Ishikawa (cell line): ENCODE measurements around the gene HOXA11.

Experiments used
- CEBPB ChIP-seq: IDR thresholded peaks from 2 replicates; pipeline ENCODE4 v1.6.1; 2012
- CREB1 ChIP-seq: IDR thresholded peaks from 2 replicates; pipeline ENCODE4 v1.6.1; 2012; ENCODE audit warnings: low read depth
- FOXM1 ChIP-seq: IDR thresholded peaks from 2 replicates; pipeline ENCODE4 v1.6.1; 2012; ENCODE audit warnings: low read depth, borderline replicate concordance
- MAX ChIP-seq: IDR thresholded peaks from 2 replicates; pipeline ENCODE4 v1.6.1; 2012
- NFIC ChIP-seq: IDR thresholded peaks from 2 replicates; pipeline ENCODE4 v1.6.1; 2012
- RAD21 ChIP-seq: IDR thresholded peaks from 2 replicates; pipeline ENCODE4 v1.6.1; 2012; ENCODE audit warnings: low read depth
- REST ChIP-seq: IDR thresholded peaks from 2 replicates; pipeline ENCODE4 v1.6.1; 2012; ENCODE audit warnings: low read depth, mild to moderate bottlenecking
- TAF1 ChIP-seq: IDR thresholded peaks from 2 replicates; pipeline ENCODE4 v1.6.1; 2012; ENCODE audit warnings: low read depth, mild to moderate bottlenecking
- TEAD4 ChIP-seq: IDR thresholded peaks from 2 replicates; pipeline ENCODE4 v1.6.1; 2012

GRCh38 chr7:27183682-27184336 is 1.2 kb downstream of the HOXA11 start:
- TF ChIP-seq FOXM1 (no peak), RAD21 (no peak), TEAD4 (no peak), MAX (peak; percentile 71), TAF1 (no peak), CREB1 (no peak), REST (no peak), CEBPB (no peak), NFIC (no peak)
